ENCODE measurements around the gene CLEC16A. TPM values are rescaled to one million over a fixed set of nuclear protein-coding genes. Genes with fewer than 3 reads are reported as not detected.

CLEC16A gene
- total RNA-seq, 4 donors from 2014 or later, result 20.2 to 28.8 (median 22.8) TPM

GRCh38 chr16:11024333-11025053 lies 80.1 kb downstream of the CLEC16A start:
- no peak for TF ChIP-seq CTCF (IDR thresholded peaks at IDR 0.05; ENCODE audit: low read depth)

GRCh38 chr16:11025120-11025531 lies 80.8 kb downstream of the CLEC16A start:
- TF ChIP-seq CTCF (IDR thresholded peaks at IDR 0.05; ENCODE audit: low read depth), result no peak

DNA sequence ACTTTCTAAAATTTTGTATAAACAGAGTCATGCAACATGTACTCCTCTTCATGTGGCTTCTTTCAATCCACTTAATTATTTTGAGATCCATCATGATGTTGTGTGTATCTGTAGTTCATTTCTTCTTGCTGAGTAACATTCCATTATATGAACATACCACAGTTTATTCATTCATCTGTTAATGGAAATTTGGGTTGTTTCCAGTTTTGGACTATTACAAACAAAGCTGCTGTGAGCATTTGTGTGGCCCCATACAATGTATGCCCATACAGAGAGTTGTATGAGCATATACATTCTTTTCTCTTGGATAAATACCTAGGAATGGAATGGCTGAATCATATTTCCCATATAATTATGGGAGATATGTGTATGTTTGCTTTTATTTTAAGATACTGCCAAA lies 85.6 kb downstream of the CLEC16A start:
- no peak for TF ChIP-seq CTCF (IDR thresholded peaks at IDR 0.05; ENCODE audit: low read depth)

GRCh38 chr16:11030990-11031510 lies 86.7 kb downstream of the CLEC16A start:
- no peak for TF ChIP-seq CTCF (IDR thresholded peaks at IDR 0.05; ENCODE audit: low read depth)

- TF ChIP-seq CTCF (IDR thresholded peaks at IDR 0.05; ENCODE audit: low read depth), result no peak
These were observed 87.9 kb downstream of the CLEC16A start for GRCh38 chr16:11032000-11032921.

GRCh38 chr16:11032922-11033291 lies 88.5 kb downstream of the CLEC16A start:
- TF ChIP-seq CTCF (IDR thresholded peaks at IDR 0.05; ENCODE audit: low read depth), result no peak
